GM19043 (cell line): Measurements from ENCODE around the gene BMI1.
"Not testable (repeated sequence)": the region's sequence is repeated elsewhere in the genome, so short reads cannot be mapped to it uniquely, and the experiment has no call there.

Experiments
- ATAC-seq: cut with Tn5 transposase; IDR thresholded peaks from one replicate; pipeline ENCODE4 v1.9.1; 2021; ENCODE audit warnings: low read depth; ENCODE audit not compliant: unreplicated experiment

The BMI1 gene

GRCh38 chr10:22338185-22338900 is 17.4 kb downstream of the BMI1 start:
- no peak for ATAC-seq

- no peak for ATAC-seq
Measured at GRCh38 chr10:22338931-22339330, 18.0 kb downstream of the BMI1 start.

- no peak for ATAC-seq
Measured at GRCh38 chr10:22339761-22340328, 18.9 kb downstream of the BMI1 start.

- peak; percentile 34 for ATAC-seq
Measured at GRCh38 chr10:22340329-22341189, 19.7 kb downstream of the BMI1 start.

- peak; percentile 7 for ATAC-seq
Measured at GRCh38 chr10:22341190-22341925, 20.5 kb downstream of the BMI1 start.

- no peak for ATAC-seq
Measured at GRCh38 chr10:22341926-22342196, 21.0 kb downstream of the BMI1 start.

- ATAC-seq, result no peak
Measured at GRCh38 chr10:22342421-22342820, 21.5 kb downstream of the BMI1 start.

GRCh38 chr10:22343731-22344130 is 22.8 kb downstream of the BMI1 start:
- ATAC-seq, result no peak

- no peak for ATAC-seq
Measured at GRCh38 chr10:22344249-22344648, 23.4 kb downstream of the BMI1 start.

- no peak for ATAC-seq
Measured at GRCh38 chr10:22344781-22345300, 23.9 kb downstream of the BMI1 start.

GRCh38 chr10:22345301-22346095 is 24.6 kb downstream of the BMI1 start, which contains the start of gene SPAG6:
Gene SPAG6, plus strand, starts transcription at chr10:22345496. Its CDS starts 116 bp downstream, at chr10:22345612.
- no peak for ATAC-seq

- no peak for ATAC-seq
Measured at GRCh38 chr10:22346096-22346661, 25.3 kb downstream of the BMI1 start.

GRCh38 chr10:22349755-22350154 is 28.9 kb downstream of the BMI1 start:
- no peak for ATAC-seq

- ATAC-seq, result no peak
Measured at GRCh38 chr10:22351131-22351703, 30.3 kb downstream of the BMI1 start.

GRCh38 chr10:22356324-22356873 is 35.5 kb downstream of the BMI1 start:
- ATAC-seq, result no peak

- ATAC-seq, result not testable (repeated sequence)
Measured at GRCh38 chr10:22357770-22358169, 36.9 kb downstream of the BMI1 start.

- ATAC-seq, result no peak
Measured at GRCh38 chr10:22363305-22363704, 42.4 kb downstream of the BMI1 start.

GRCh38 chr10:22364407-22365140 is 43.7 kb downstream of the BMI1 start:
- no peak for ATAC-seq
